Transverse colon (tissue), 4 donors: ENCODE results near the gene JAKMIP2. TPM values are rescaled to one million over a fixed set of nuclear protein-coding genes. Genes with fewer than 3 reads are reported as not detected.
"Not testable (repeated sequence)": the region's sequence is repeated elsewhere in the genome, so short reads cannot be mapped to it uniquely, and the experiment has no call there.

ENCODE experiments used
- DNase-seq: peaks from one replicate; pipeline ENCODE4 v3.0.0-alpha.2; 2019
- H3K27ac ChIP-seq, 4 donors: fragments of 200-600 bp; sonication (generic); 2 replicates each; pipeline ENCODE4 v1.5.1; 2016 to 2018; ENCODE audit warnings: inconsistent platforms in 4 of 4
- H3K27me3 ChIP-seq: fragments of 200-600 bp; sonication (generic); 2 replicates; pipeline ENCODE4 v1.5.1; 2017; ENCODE audit warnings: inconsistent platforms
- H3K36me3 ChIP-seq, 4 donors: fragments of 200-600 bp; sonication (generic); 2 replicates each; pipeline ENCODE4 v1.5.1; 2017 to 2019; ENCODE audit warnings: inconsistent platforms in 4 of 4
- H3K4me1 ChIP-seq, 4 donors: fragments of 200-600 bp; sonication (generic); 2 replicates each; pipeline ENCODE4 v1.5.1; 2017 to 2020; ENCODE audit warnings: inconsistent platforms in 4 of 4
- H3K4me3 ChIP-seq, 4 donors: fragments of 200-600 bp; sonication (generic); 1 replicate in 1 of 4; 2 replicates in 3 of 4; pipeline versions ENCODE4 v1.5.1 to v1.6.1; 2017 to 2019; ENCODE audit warnings: inconsistent platforms in 4 of 4
- H3K9me3 ChIP-seq, 2 donors: fragments of 200-600 bp; sonication (generic); 2 replicates each; pipeline ENCODE4 v1.5.1; 2017 to 2019; ENCODE audit warnings: inconsistent platforms in 2 of 2
- CTCF ChIP-seq, 5 experiments: fragments of 200-600 bp in 3 of 5; fragments of 450-650 bp in 2 of 5; sonication (generic) in 3 of 5; IDR thresholded peaks; 1 replicate in 2 of 5; 2 replicates in 3 of 5; pipeline ENCODE4 v1.5.1; 2016 to 2017; ENCODE audit warnings: antibody characterized with exemption in 5 of 5, inconsistent platforms in 3 of 5, mild to moderate bottlenecking in 2 of 5, moderate library complexity in 1 of 5
- EP300 ChIP-seq: sonication (generic); formaldehyde crosslinking; IDR thresholded peaks from one replicate; pipeline ENCODE4 v1.6.1; 2017; ENCODE audit warnings: antibody characterized with exemption, low read depth
- POLR2A ChIP-seq: fragments of 450-650 bp; IDR thresholded peaks from one replicate; pipeline ENCODE4 v1.6.1; 2016; ENCODE audit warnings: antibody characterized with exemption, mild to moderate bottlenecking, moderate library complexity
- POLR2AphosphoS5 ChIP-seq, 3 donors: sonication (generic); formaldehyde crosslinking; IDR thresholded peaks; one replicate each; pipeline ENCODE4 v1.6.1; 2016; ENCODE audit warnings: antibody characterized with exemption in 3 of 3
- WGBS, 2 donors: methylation state at CpG; one replicate each; pipeline ENCODE4 v1.1.5; 2018; ENCODE audit warnings: low coverage in 1 of 2; 5-methylcytosine and 5-hydroxymethylcytosine counted together
- in situ Hi-C, 4 donors: fragments of 200-750 bp; cut with MboI; loops; one replicate each; pipeline versions ENCODE4 v1.15.0 to v1.15.1; 2017; ENCODE audit warnings: low sequenced_read_pairs in 3 of 4, low pct_ligation_motif_present in 1 of 4, low pct_unique_long_range_greater_than_20kb in 1 of 4
- intact Hi-C: fragments of 100-400 bp; cut with DNase I; formaldehyde crosslinking; loops from one replicate; pipeline ENCODE4 v1.15.1; 2023; ENCODE audit warnings: low total_unique reads
- total RNA-seq, 4 donors: library from RNA; depleted of rRNA; stranded (reverse); fragments of >200 nt; gene quantifications; one replicate each; pipeline ENCODE4 v1.1.0, GENCODE V29; 2016

JAKMIP2 gene
- total RNA-seq, 4 donors from 2014 or later = 0.37 to 0.79 (median 0.40) TPM

DNA sequence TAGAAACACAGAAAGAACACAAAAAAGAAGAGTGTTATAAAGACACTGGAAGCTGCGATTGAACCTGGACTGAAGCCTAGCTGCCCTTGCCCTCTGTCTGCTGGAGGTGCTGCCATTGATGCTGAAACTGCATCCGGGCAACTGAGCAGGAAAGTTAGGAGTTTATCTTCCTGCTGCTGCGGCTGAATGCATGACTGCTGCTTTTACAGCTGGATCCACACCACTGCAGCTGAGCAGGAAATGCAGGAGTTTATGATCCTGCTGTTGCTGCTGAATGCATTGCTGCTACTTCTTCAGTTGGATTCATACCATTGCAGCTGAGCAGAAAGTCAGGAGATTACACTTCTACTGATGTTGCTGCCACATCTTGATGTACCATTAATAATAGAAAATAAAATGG, 21.8 kb upstream of the JAKMIP2 start:
- Histone ChIP-seq H3K4me1 (peaks cover 0 to 15% (median 0%) of the 10 kb centered on the region in 4 donors), H3K27ac (no peak overlapping the region), H3K27me3 (no peaks in the 10 kb centered on the region), H3K4me3 (no peak overlapping the region), H3K36me3 (no peaks in the 10 kb centered on the region), H3K9me3 (no peaks in the 10 kb centered on the region)
- TF ChIP-seq POLR2A = no peak
- DNase-seq = peak; percentile 10
- 37 to 40% methylated on average over 2 to 3 of the region's 3 CpGs for WGBS, 2 donors
- intact Hi-C loops (no loop called here), in situ Hi-C loops (no loop called here)

DNA sequence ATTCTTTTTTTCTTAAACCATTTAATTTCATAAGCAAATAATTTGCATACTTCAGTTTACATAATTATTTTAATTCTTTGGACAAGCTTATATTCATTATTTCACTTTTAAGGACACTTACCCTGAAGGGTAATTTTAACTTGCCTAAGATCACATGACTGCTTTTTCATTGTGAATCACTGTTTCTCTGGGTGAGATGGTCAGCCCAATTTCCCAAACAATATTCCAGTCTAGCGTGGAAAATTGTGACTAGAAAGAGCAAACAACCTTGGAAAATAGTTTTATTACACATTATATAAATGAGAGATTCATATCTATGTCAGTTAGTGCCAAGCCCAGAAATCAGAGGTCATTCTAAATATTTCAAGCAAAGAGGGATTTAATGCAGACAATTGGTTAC, 21.4 kb upstream of the JAKMIP2 start:
- in situ Hi-C loops (no loop called here), intact Hi-C loops (no loop called here)
- Histone ChIP-seq H3K9me3 (no peaks in the 10 kb centered on the region), H3K4me1 (peaks cover 0 to 15% (median 0%) of the 10 kb centered on the region in 4 donors), H3K27ac (no peak overlapping the region), H3K4me3 (no peak overlapping the region), H3K27me3 (no peaks in the 10 kb centered on the region), H3K36me3 (no peaks in the 10 kb centered on the region)
- TF ChIP-seq CTCF (IDR thresholded peaks at IDR 0.05) = no peak
- no peak for TF ChIP-seq EP300
- TF ChIP-seq POLR2AphosphoS5 (IDR thresholded peaks at IDR 0.05) = no peak
- no peak for TF ChIP-seq POLR2A
- 40% methylated on average over 1 of the region's 1 CpG for WGBS, 2 donors
- no peak for DNase-seq

- in situ Hi-C loops, H3K27ac ChIP-seq, intact Hi-C loops, H3K4me3 ChIP-seq, DNase-seq, H3K9me3 ChIP-seq, H3K27me3 ChIP-seq, H3K36me3 ChIP-seq: not testable (repeated sequence)
- 57 to 78% methylated on average over 1 to 3 of the region's 3 CpGs for WGBS, 2 donors
- H3K4me1 ChIP-seq = peaks cover 0 to 15% (median 0%) of the 10 kb centered on the region in 4 donors
Observed at GRCh38 chr5:147803161-147803560, 20.6 kb upstream of the JAKMIP2 start.

DNA sequence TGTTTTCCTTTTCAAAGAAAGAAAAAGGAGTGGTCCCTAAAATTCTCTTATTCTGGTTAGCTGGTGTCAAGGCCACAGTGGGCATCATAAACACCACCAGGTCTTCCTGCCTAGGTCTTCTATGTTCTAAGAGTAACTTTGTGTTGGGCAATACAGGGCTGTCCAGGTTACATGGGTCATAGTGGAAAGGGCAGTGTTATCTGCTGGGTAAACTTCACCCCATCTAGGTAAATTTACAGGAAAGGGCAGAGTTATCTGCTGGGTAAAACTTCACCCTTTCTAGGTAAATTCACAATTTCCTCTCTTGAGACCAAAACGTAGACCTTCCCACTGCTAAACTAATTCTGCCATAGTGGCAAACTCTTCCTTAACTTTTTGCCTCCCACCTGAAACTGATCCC, 18.9 kb upstream of the JAKMIP2 start:
- no peak for DNase-seq
- 64 to 83% methylated on average over 1 of the region's 1 CpG for WGBS, 2 donors
- in situ Hi-C loops (no loop called here), intact Hi-C loops (no loop called here)
- Histone ChIP-seq H3K4me3 (no peak overlapping the region), H3K27me3 (no peaks in the 10 kb centered on the region), H3K4me1 (peaks cover 0 to 15% (median 0%) of the 10 kb centered on the region in 4 donors), H3K36me3 (no peaks in the 10 kb centered on the region), H3K9me3 (no peaks in the 10 kb centered on the region), H3K27ac (no peak overlapping the region)
- no peak for TF ChIP-seq POLR2AphosphoS5 (IDR thresholded peaks at IDR 0.05)
- TF ChIP-seq CTCF (IDR thresholded peaks at IDR 0.05) = no peak
- TF ChIP-seq POLR2A = no peak
- TF ChIP-seq EP300 = no peak

GRCh38 chr5:147800491-147800890, 18.0 kb upstream of the JAKMIP2 start:
- Histone ChIP-seq H3K36me3 (no peaks in the 10 kb centered on the region), H3K4me3 (no peak overlapping the region), H3K27me3 (no peaks in the 10 kb centered on the region), H3K4me1 (peaks cover 0 to 15% (median 0%) of the 10 kb centered on the region in 4 donors), H3K27ac (no peak overlapping the region), H3K9me3 (no peaks in the 10 kb centered on the region)
- intact Hi-C loops (no loop called here), in situ Hi-C loops (no loop called here)
- TF ChIP-seq CTCF (IDR thresholded peaks at IDR 0.05) (no peak), POLR2A (no peak), EP300 (no peak), POLR2AphosphoS5 (IDR thresholded peaks at IDR 0.05) (no peak)
- no peak for DNase-seq
- WGBS, 2 donors = 78 to 79% methylated on average over 2 to 3 of the region's 3 CpGs
